HEK293T (cell line): ENCODE measurements around the gene RRBP1.

Experiments
- ARNT ChIP-seq: fragments of 450-650 bp; IDR thresholded peaks from 2 replicates; pipeline ENCODE4 v1.6.1; 2017; ENCODE audit warnings: mild to moderate bottlenecking
- BHLHE40 ChIP-seq: fragments of 450-650 bp; IDR thresholded peaks from 2 replicates; pipeline ENCODE4 v1.6.1; 2016; ENCODE audit warnings: mild to moderate bottlenecking, moderate library complexity, borderline replicate concordance
- CTBP1 ChIP-seq: fragments of 450-650 bp; IDR thresholded peaks from 2 replicates; pipeline ENCODE4 v1.6.1; 2016; ENCODE audit warnings: borderline replicate concordance
- ELF4 ChIP-seq: fragments of 450-650 bp; IDR thresholded peaks from 2 replicates; pipeline ENCODE4 v1.6.1; 2017; ENCODE audit warnings: antibody characterized with exemption
- FOXA1 ChIP-seq: fragments of 450-650 bp; IDR thresholded peaks from 2 replicates; pipeline ENCODE4 v1.6.1; 2016; ENCODE audit warnings: mild to moderate bottlenecking
- FOXK2 ChIP-seq: fragments of 450-650 bp; IDR thresholded peaks from 2 replicates; pipeline ENCODE4 v1.6.1; 2016; ENCODE audit warnings: mild to moderate bottlenecking
- FOXM1 ChIP-seq: fragments of 450-650 bp; IDR thresholded peaks from 2 replicates; pipeline ENCODE4 v1.6.1; 2017; ENCODE audit warnings: mild to moderate bottlenecking, borderline replicate concordance
- L3MBTL2 ChIP-seq: fragments of 450-650 bp; conservative IDR thresholded peaks from 2 replicates; pipeline ENCODE4 v1.6.1; 2016; ENCODE audit warnings: mild to moderate bottlenecking
- LEF1 ChIP-seq: fragments of 450-650 bp; IDR thresholded peaks from 2 replicates; pipeline ENCODE4 v1.6.1; 2017; ENCODE audit warnings: mild to moderate bottlenecking, borderline replicate concordance
- NFRKB ChIP-seq: fragments of 450-650 bp; IDR thresholded peaks from 2 replicates; pipeline ENCODE4 v1.6.1; 2016; ENCODE audit warnings: mild to moderate bottlenecking, moderate library complexity
- SP1 ChIP-seq: fragments of 450-650 bp; IDR thresholded peaks from 2 replicates; pipeline ENCODE4 v1.6.1; 2017
- SUZ12 ChIP-seq: fragments of 450-650 bp; IDR thresholded peaks from 2 replicates; pipeline ENCODE4 v1.6.1; 2016; ENCODE audit warnings: mild to moderate bottlenecking

GRCh38 chr20:17705916-17706315, 23.9 kb upstream of the RRBP1 start:
- TF ChIP-seq FOXK2 (no peak), SP1 (no peak), FOXM1 (no peak), BHLHE40 (no peak), SUZ12 (no peak), FOXA1 (no peak), ARNT (no peak), LEF1 (no peak), NFRKB (no peak), CTBP1 (no peak), ELF4 (no peak), L3MBTL2 (no peak)
